GM19452 (cell line): ENCODE results near the gene CACNA2D1.

Experiments
- ATAC-seq: cut with Tn5 transposase; IDR thresholded peaks from one replicate; pipeline ENCODE4 v1.9.1; 2021; ENCODE audit not compliant: unreplicated experiment

Gene CACNA2D1

GRCh38 chr7:82289152-82289535 lies 154.4 kb downstream of the CACNA2D1 start:
- no peak for ATAC-seq

- ATAC-seq = no peak
These were observed 156.8 kb downstream of the CACNA2D1 start for GRCh38 chr7:82286798-82287140.

- no peak for ATAC-seq
These were observed 157.3 kb downstream of the CACNA2D1 start for GRCh38 chr7:82286096-82286797.

GRCh38 chr7:82284936-82285519 lies 158.5 kb downstream of the CACNA2D1 start:
- ATAC-seq = no peak

- no peak for ATAC-seq
These were observed 168.2 kb downstream of the CACNA2D1 start for GRCh38 chr7:82275342-82275741.

- ATAC-seq = no peak
These were observed 168.9 kb downstream of the CACNA2D1 start for GRCh38 chr7:82274681-82275080.

- ATAC-seq = no peak
These were observed 169.7 kb downstream of the CACNA2D1 start for GRCh38 chr7:82273886-82274285.

- no peak for ATAC-seq
These were observed 172.7 kb downstream of the CACNA2D1 start for GRCh38 chr7:82270870-82271269.

GRCh38 chr7:82268632-82269031 lies 174.9 kb downstream of the CACNA2D1 start:
- ATAC-seq = no peak

- ATAC-seq = no peak
These were observed 177.5 kb downstream of the CACNA2D1 start for GRCh38 chr7:82266081-82266480.

- no peak for ATAC-seq
These were observed 178.7 kb downstream of the CACNA2D1 start for GRCh38 chr7:82264783-82265305.

- no peak for ATAC-seq
These were observed 179.4 kb downstream of the CACNA2D1 start for GRCh38 chr7:82263920-82264782.

- ATAC-seq = no peak
These were observed 185.4 kb downstream of the CACNA2D1 start for GRCh38 chr7:82258181-82258580.

GRCh38 chr7:82257118-82257695 lies 186.4 kb downstream of the CACNA2D1 start:
- ATAC-seq = no peak

- no peak for ATAC-seq
These were observed 187.9 kb downstream of the CACNA2D1 start for GRCh38 chr7:82255706-82256105.

GRCh38 chr7:82250598-82250997 lies 193.0 kb downstream of the CACNA2D1 start:
- no peak for ATAC-seq

GRCh38 chr7:82249979-82250378 lies 193.6 kb downstream of the CACNA2D1 start:
- no peak for ATAC-seq

- no peak for ATAC-seq
These were observed 195.7 kb downstream of the CACNA2D1 start for GRCh38 chr7:82247814-82248433.

GRCh38 chr7:82244947-82245517 lies 198.5 kb downstream of the CACNA2D1 start:
- ATAC-seq = no peak

GRCh38 chr7:82241356-82241755 lies 202.2 kb downstream of the CACNA2D1 start:
- no peak for ATAC-seq

- no peak for ATAC-seq
These were observed 207.9 kb downstream of the CACNA2D1 start for GRCh38 chr7:82235713-82236112.
